ENCODE results near the gene TLE6. TPM values are rescaled to one million over a fixed set of nuclear protein-coding genes. Genes with fewer than 3 reads are reported as not detected.
"Not testable (repeated sequence)": the region's sequence is repeated elsewhere in the genome, so short reads cannot be mapped to it uniquely, and the experiment has no call there.

TLE6 gene
- polyA plus RNA-seq (2013, experiment 1 of 2; ENCODE audit: insufficient read length): 0.29 TPM
- polyA plus RNA-seq (2013, experiment 2 of 2; ENCODE audit: insufficient read length): 0.70 TPM

DNA sequence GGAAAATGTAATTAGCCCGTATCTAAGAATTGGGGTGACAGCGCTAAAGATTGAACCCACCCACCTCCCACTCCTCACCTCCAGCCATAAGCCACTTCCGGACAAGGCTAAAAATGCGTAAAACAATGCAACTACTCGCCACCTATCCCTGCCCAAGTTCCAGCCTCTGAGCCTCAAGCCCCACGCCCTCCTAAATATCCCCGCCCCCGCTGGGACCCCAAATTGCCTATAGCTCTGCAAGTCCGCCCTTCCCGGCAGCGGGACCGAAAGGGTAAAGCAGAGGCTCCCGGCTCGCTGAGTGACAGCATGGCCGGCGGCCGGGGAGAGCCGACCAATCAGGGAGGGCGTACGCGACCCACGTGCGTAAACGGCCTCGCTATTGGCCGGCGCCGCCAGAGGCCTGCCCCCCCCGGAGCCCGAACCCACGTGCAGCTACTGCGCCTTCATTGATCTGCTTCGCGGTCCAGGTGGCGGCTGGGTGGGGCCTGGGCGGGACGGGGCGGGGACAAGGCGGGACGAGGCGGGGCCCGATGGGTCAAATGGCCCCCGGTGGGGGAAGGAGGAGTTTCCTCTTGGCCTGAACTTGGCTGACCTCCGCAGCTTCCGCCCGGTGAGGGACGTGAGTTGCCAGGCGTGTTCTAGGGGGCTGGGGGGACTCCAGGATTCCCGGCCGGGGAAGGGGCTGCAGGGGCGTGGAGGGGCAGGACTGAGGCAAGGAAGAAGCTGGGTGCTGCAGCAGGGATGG lies at the start of gene TLE6:
TLE6 (plus strand) TSS at position 564 of the 745 bp plus-strand sequence. CDS start 670 bp downstream, outside the sequence.
- DNase-seq: peak; percentile 91

DNA sequence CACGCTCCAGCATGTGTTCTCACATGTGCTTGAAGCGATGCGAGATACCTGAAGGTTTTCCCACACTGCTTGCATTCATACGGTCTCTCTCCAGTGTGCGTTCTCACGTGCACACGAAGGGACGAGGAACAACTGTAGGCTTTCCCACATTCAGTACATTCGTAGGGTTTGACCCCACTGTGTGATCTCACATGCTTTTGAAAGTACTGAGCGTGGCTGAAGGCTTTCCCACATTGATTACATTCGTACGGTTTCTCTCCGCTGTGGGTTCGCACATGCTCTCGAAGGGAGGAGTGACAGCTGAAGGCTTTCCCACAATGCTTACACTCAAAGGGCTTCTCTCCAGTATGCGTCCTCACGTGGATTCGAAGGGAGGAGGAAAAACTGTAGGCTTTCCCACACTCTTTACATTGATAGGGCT lies 43.9 kb upstream of the TLE6 start:
- DNase-seq: no peak

DNA sequence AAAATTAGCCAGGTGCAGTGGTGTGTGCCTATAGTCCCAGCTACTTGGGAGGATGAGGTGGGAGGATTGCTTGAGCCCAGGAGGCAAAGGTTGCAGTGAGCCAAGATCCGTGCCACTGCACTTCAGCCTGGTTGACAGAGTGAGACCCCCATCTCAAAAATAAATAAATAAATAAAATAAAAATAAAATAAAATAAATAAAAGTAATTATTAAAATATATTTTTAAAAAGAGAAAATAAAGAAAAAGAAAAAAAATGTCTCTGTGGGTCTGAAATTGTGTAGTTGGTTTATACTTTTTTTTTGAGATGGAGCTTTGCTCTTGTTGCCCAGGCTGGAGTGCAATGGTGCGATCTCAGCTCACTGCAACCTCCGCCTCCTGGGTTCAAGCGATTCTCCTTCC lies 41.5 kb upstream of the TLE6 start:
- not testable (repeated sequence) for DNase-seq

DNA sequence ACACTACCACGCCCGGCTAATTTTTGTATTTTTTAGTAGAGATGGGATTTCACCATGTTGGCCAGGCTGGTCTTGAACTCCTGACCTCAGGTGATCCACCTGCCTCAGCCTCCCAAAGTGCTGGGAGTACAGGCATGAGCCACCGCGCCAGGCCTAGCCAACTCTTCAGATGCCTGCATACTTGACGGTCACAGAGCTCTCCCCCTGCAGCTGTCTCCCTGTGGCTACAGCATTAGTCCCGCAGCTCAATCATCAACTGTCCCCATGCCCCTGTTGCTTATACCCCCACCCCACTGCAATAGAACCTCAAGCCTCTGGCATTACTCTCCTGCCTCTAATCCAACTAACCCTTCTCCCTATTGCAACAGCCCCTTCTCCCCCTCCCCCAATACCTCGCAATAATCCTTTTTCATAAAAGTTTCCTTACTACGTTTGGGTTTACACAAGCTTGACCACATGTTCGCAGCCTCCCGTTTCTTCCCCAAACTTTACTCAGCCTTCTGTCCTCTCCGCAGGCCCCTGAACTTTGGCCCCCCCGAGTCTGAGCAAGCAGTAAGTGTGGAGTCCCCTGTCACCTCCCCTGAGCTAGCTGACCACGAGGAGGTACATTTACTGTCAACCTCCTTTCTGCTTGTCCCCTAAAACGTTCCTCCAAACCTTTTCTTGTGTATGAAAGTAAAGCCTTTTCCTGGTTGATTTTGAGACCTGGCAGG lies 34.3 kb upstream of the TLE6 start:
- DNase-seq: no peak

DNA sequence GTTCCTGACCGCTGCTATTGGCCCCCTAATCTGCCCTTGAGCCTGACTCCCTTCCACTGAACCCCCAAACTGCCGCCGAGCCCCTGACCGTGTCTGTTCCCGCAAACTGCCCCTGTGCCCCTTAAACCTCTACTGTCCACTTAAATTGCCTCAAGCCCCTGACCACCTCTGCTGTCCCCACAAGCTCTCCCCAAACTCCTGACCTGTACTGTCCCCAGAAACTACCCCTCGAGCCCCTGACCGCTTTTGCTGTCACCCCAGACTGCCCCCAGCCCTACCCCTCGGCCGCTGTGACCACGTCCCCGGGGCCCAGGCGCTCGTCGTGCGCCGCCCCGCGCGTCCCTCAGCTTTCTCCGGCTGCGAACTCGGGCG lies 33.0 kb upstream of the TLE6 start:
- DNase-seq: no peak

DNA sequence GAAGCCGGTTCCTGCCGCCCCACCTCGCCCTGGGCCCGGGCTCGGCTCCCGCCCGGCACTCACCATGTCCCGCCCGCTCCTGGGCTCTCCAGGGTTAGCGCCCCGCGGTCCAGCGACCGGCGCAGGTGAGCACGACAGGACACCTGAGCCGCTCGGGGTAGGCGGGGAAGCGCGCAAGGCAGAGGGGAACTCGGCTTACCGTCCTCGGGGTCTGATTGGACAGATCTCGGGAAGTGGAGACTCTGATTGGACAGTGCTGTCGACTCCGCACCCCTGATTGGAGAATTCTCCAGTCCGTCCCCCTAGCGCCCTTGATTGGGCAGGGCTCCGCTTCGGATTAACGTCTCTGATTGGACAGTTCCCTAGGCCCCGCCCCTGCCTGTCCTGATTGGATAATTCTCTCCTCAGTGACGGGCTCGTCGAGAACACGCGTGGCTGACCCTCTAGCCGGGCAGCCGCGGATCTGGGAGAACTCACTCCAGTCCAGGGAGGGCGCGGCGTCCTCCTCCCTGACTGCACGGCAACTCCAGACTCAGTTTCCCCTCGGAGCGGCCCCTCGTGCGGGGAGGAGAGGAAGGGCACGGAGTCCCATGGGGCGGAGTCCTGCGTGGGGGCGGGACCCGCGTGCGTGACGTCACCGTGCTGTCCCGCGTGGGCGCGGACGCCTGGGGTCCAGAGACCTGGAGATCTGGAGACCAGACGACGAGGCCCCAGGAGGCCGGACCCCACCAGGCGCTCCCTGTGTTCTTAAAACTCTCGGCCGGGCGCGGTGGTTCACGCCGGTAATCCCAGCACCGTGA lies 32.4 kb upstream of the TLE6 start, which contains the start of gene ZNF77:
ZNF77 (minus strand) TSS at position 197 of the 800 bp plus-strand sequence; CDS start at position 66, 131 bp downstream.
- DNase-seq: peak; percentile 99

DNA sequence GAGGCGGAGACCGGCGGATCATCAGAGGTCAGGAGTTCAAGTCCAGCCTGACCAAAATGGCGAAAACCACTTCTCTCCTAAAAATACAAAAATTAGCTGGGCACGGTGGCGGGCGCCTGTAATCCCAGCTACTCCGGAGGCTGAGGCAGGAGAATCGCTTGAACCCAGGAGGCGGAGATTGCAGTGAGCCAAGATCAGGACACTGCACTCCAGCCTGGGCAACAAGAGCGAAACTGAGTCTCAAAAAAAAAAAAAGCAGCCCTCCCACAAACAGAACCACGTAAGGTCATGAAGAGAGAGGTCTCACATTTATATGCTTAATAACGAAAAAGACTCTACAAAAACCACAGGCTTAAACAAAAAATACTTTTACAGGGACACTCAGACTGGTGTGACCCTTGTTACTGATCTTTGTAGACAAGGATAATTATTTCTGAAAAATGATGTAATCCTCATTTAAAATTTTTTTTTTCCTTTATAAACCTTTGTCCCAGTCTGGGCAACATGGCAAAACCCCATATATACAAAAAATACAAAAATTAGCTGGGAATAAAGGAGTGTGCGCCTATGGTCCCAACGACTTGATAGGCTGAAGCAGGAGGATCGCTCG lies 31.7 kb upstream of the TLE6 start:
- DNase-seq: no peak

DNA sequence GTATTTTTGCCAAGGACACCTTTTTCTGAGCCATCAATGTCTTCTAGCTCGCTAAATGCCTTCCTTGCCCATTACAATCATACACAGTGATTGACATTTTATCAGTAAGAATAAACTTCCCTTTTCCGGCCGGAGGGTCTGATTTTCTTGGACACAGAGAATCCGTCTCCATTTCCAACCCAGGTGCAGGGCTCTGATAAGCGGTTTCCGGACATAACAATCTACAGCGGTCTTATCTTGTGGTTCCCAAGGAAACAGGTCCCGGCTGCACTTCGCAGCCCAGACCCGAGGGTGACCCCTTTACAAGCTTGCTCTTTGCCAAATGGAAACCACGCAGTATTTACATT lies 27.5 kb upstream of the TLE6 start:
- no peak for DNase-seq

DNA sequence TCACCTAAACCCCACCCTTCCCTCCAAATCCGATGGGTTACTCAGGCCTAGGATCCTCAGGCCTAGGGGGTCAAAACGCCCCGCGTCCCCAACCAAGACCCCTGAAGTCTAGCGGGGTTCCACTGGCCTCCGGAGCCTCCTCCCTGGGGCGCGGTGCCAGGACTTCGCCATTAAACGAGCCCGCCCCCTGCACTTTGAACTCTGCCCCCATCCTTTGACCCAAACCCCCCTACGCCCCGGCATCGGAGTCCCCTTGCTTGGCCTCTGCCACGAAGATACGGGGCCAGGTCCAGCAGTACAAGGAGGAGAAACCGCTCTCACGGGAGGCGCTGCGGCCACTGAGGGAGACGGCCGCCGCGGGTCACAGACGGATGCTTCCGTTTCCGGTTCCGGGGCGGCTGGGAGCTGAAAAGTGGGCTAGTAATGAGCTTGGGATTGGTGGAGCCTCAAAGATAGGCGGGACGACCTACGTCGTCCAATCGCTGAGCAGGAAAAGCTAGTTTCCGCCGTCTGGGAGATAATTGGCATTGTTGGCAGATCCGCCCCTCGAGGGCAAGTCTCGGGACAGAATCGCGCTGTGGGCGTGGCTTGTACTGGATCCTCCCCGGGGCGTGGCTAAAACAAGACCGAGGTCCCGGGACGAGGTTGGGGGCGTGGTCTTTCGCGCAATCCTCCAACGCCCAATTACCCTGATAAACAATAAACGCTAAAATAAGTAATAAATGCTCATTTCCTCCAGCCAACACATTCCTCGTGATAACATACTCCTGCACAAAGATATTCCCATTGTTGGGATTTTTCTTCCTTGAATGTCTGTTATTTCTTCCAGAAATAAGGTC lies 26.9 kb upstream of the TLE6 start:
- DNase-seq: peak; percentile 100

DNA sequence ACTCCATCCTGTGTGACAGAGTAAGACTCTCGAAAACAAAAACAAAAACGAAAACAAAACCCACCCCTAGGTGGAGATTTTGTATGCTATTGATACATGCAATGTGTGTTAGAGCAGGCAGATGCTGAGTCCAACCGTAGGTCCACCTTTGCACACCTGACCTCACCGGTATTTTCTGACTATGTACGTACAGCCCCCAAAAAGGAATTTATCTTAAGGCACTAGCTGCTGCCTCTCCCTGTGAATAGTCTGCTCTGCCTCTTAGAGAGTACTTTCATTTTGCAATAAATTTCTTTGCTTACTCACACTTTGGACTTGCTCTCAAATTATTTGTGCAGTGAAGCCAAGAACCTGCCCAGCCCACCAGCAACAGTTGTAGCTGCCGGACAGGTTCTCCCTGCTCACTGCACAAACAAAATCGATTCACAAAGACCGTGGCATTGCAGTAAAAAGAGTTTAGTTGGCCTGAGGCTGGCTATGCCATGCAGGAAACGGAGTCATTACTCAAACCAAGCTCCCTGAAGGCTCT lies 24.3 kb upstream of the TLE6 start:
- no peak for DNase-seq

DNA sequence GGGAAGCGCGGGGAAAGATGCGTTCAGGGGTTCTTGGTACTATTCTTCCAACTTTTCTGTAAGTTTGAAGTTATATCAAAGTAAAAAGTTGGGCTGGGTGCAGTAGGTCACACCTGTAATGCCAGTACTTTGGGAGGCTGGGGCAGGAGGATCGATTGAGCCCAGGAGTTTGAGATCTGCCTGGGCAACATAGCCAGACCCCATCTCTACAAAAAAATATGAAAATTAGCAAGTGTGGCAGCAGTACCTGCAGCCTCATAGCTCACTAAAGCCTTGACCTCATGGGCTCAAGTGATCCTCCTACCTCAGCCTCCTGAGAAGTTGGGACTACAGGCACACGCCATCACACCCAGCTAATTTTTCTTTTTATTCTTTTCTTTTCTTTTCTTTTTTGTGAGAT lies 20.2 kb upstream of the TLE6 start:
- DNase-seq: no peak

DNA sequence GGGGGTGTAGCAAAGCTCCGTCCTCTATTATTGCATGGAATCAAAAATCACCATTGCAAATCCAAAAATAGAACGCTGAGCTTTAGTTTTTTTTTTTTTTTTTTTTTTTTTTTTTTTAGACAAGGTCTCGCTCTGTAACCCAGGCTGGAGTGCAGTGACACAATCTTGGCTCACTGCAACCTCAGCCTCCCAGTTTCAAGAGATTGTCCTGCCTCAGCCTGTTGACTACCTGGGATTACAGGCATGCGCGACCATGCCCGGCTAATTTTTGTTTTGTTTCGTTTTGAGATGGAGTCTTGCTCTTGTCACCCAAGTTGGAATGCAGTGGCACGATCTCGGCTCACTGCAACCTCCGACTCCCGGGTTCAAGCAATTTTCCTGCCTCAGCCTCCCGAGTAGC lies 17.2 kb upstream of the TLE6 start:
- no peak for DNase-seq

DNA sequence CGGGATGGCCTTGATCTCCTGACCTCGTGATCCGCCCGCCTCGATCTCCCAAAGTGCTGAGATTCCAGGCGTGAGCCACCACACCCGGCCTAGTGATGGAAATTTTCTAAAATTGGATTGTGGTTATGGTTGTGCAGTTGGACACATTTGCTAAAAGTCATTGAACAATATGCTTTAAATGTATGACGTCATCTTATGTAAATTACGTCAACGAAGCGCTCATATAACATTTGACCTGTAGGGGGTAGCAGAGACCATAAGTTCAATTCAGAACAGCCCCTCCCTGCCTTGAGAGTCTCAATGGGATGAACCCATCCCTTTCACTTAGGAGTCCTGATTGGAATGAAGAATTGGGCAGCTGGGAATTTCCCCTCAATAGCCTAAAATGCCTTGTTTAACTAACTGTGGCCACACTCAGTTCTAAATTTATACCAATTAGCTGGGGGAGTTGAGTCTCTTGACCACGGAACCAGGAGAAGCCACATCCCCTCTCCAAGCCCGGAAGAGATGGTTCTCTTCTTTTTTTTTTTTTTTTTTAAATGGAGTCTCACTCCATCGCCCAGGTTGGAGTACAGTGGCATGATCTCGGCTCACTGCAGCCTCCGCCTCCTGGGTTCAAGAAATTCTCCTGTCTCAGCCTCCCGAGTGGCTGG lies 15.2 kb upstream of the TLE6 start:
- peak; percentile 90 for DNase-seq

DNA sequence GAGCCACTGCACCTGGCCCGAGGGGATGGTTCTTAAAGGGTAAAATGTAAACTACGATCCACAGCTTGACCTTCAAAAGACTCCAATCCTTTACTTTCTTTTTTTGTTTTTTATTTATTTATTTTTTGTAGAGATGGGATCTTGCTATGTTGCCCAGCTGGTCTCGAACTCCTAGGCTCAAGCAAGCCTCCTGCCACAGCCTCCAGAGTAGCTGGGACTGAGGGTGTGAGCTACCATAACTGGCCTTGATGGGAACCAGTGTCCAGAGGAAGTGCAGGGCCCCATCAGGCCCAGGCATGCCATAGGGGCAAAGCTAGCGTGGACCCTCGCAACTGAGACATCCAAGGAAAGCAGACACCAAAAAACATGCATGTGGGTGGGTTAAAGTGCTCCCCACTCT lies 14.2 kb upstream of the TLE6 start:
- DNase-seq: no peak

DNA sequence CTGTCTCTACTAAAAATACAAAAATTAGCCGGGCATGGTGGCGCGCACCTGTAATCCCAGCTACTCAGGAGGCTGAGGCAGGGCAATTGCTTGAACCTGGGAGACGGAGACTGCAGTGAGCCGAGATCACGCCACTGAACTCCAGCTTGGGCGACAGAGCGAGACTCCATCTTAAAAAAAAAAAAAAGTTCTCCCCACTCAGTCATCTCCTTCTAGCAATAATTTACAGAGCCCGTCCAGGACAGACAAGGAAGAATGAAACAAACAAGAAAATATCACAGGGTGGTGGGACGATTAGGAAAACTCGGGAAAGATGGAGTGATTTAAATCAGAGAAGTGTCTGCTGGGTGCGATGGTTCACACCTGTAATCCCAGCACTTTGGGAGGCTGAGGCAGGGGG lies 13.7 kb upstream of the TLE6 start:
- DNase-seq: not testable (repeated sequence)

DNA sequence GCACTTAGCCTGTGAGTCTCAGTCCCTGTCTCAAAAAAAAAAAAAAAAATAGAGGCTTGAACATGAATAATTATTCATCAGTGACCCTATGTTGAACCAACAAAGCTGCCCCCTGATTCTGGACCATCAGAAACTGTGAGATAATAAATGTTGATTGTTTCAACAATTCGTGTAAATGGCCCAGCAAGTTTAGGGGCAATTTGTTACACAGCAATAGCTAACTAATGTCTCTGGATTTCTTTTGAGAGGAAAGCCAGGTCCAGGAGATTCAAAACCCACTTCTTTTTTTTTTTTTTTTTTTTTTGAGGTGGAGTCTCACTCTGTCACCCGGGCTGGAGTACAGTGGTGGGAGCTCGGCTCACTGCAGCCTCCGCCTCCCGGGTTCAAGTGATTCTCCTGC lies 12.5 kb upstream of the TLE6 start:
- DNase-seq: no peak

DNA sequence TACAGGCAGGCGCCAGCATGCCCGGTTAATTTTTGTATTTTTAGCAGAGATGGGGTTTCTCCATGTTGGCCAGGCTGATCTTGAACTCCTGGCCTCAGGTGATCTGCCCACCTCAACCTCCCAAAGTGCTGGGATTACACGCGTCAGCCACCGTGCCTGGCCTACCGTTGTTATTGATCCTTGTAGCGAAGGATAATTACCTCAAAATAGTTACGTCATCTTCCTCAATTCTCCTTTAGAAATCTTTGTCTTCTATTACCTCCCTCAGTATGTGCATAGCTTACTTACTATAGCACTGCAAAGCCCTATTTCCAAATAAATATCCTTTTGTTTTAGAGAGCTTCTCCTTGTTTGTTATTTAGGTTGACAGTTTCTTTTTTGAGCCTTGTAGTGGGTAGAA lies 9.4 kb upstream of the TLE6 start:
- DNase-seq: no peak

DNA sequence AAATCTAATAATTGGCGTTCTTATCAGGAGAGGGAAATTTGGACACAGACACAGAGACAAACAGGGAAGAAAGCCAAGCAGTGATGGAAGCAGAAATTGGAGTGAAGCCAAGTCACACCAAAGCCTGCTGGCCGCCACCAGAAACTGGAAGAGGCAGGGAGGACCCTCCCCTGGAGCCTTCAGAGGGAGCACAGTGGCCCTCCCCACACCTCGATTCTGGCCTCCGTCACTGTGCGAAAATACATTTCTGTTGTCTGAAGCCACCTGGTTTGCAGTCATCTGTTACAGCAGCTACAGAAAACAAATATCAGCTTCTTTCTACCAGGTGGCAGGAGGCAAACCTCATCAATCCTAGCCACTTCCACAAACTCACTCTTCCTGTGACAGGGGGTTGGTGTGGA lies 8.3 kb upstream of the TLE6 start:
- DNase-seq: no peak

DNA sequence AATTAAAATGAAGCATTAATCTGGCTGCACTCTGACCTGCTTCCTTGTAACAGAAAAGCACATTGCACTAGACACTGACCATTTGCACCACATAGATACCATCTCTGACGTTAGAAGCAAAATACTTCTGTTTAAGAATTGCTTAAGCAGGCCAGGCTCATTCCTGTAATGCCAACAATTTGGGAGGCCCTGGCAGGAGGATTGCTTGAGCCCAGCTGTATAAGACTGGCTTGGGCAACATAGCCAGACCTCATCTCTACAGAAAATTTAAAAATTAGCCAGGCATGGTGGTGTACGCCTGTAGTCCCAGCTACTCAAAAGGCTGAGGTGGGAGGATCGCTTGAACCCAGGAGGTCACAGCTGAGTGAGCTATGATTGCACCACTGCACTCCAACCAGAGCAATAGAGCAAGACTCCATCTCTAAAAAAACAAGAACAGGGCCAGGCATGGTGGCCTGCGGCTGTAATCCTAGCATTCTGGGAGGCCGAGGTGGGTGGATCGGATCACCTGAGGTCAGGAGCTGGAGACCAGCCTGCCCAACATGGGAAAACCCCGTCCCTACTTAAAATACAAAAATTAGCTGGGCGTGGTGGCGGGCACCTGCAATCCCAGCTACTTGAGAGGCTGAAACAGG lies 7.0 kb upstream of the TLE6 start:
- no peak for DNase-seq

DNA sequence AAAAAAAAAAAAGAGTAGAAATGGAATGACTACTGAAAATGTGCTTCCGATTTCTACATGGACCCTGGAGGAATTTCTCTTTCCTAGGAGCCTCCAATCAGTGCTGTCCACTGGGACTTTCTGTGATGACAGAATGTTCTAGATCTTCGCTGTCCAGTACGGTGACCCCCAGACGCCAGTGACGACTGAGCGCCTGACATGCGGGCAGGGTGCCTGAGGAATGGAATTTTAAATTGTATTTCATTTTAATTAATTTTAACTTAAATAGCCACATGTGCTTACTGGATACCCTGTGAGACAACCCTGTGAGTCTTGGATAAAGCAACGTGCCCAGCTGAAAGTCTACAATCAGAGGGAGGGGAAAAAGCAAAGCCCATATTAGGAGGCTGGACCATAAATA lies 4.1 kb upstream of the TLE6 start:
- DNase-seq: no peak

Measured in fibroblast of skin of scalp (primary cell).